ENCODE measurements around the gene IL21R. TPM values are rescaled to one million over a fixed set of nuclear protein-coding genes. Genes with fewer than 3 reads are reported as not detected.

IL21R gene
- total RNA-seq, 4 donors from 2014 or later = 0.15 to 0.58 (median 0.37) TPM

- TF ChIP-seq POLR2A (IDR thresholded peaks at IDR 0.05) = no peak
- no peak for TF ChIP-seq CTCF (IDR thresholded peaks at IDR 0.05)
- intact Hi-C loops (cut with DNase I; ENCODE audit: low total_unique reads) = no loop called here
- no peak for DNase-seq (ENCODE audit: low spot score in 2 of 2)
- H3K4me3 ChIP-seq (ENCODE audit: low read depth, poor library complexity, severe bottlenecking) = no peak overlapping the region
- WGBS, 2 donors = 90 to 91% methylated on average over 7 of the region's 7 CpGs
Observed at GRCh38 chr16:27489906-27490305, 87.9 kb downstream of the IL21R start.

GRCh38 chr16:27491894-27492587 lies 90.1 kb downstream of the IL21R start:
- no peak for DNase-seq (ENCODE audit: low spot score in 2 of 2)
- no peak overlapping the region for H3K4me3 ChIP-seq (ENCODE audit: low read depth, poor library complexity, severe bottlenecking)
- intact Hi-C loops (cut with DNase I; ENCODE audit: low total_unique reads) = no loop called here
- 77 to 89% methylated on average over 16 of the region's 16 CpGs for WGBS, 2 donors
- TF ChIP-seq CTCF (IDR thresholded peaks at IDR 0.05) = no peak
- TF ChIP-seq POLR2A (IDR thresholded peaks at IDR 0.05) = no peak

- 90 to 93% methylated on average over 11 of the region's 11 CpGs for WGBS, 2 donors
- no peak for TF ChIP-seq POLR2A (IDR thresholded peaks at IDR 0.05)
- no peak for TF ChIP-seq CTCF (IDR thresholded peaks at IDR 0.05)
- intact Hi-C loops (cut with DNase I; ENCODE audit: low total_unique reads) = no loop called here
- no peak for DNase-seq (ENCODE audit: low spot score in 2 of 2)
- H3K4me3 ChIP-seq (ENCODE audit: low read depth, poor library complexity, severe bottlenecking) = no peak overlapping the region
Observed at GRCh38 chr16:27492588-27492979, 90.6 kb downstream of the IL21R start.

GRCh38 chr16:27495191-27495590 lies 93.2 kb downstream of the IL21R start:
- TF ChIP-seq CTCF (IDR thresholded peaks at IDR 0.05) (no peak), POLR2A (IDR thresholded peaks at IDR 0.05) (no peak)
- H3K4me3 ChIP-seq (ENCODE audit: low read depth, poor library complexity, severe bottlenecking) = no peak overlapping the region
- intact Hi-C loops (cut with DNase I; ENCODE audit: low total_unique reads) = no loop called here
- 60 to 73% methylated on average over 13 of the region's 13 CpGs for WGBS, 2 donors
- no peak for DNase-seq (ENCODE audit: low spot score in 2 of 2)

- intact Hi-C loops (cut with DNase I; ENCODE audit: low total_unique reads) = no loop called here
- H3K4me3 ChIP-seq (ENCODE audit: low read depth, poor library complexity, severe bottlenecking) = no peak overlapping the region
- 80 to 88% methylated on average over 9 of the region's 9 CpGs for WGBS, 2 donors
- DNase-seq (ENCODE audit: low spot score in 2 of 2) = no peak
- TF ChIP-seq CTCF (IDR thresholded peaks at IDR 0.05) = no peak
- no peak for TF ChIP-seq POLR2A (IDR thresholded peaks at IDR 0.05)
Observed at GRCh38 chr16:27498031-27498825, 96.3 kb downstream of the IL21R start.

All from lower leg skin (tissue), 4 donors.